A673 (cell line): ENCODE measurements around the gene ADAM8. TPM values are rescaled to one million over a fixed set of nuclear protein-coding genes. Genes with fewer than 3 reads are reported as not detected.

ENCODE experiments used
- BruUV-seq: library from RNA; stranded (reverse); fragments of 400-500 nt; replicated peaks from 2 replicates; lab custom pipeline; 2021; lab: Mats Ljungman, UMichigan
- CTCF ChIA-PET: fragments of 300-600 bp; sonication (Branson Sonifier 250); formaldehyde crosslinking; loops from one replicate; lab custom pipeline; 2022; ENCODE audit warnings: antibody characterized with exemption; lab: Charles Lee
- POLR2A ChIA-PET: fragments of 300-600 bp; sonication (Branson Sonifier 250); formaldehyde crosslinking; loops from one replicate; lab custom pipeline; 2022; ENCODE audit warnings: antibody characterized with exemption; ENCODE audit not compliant: low non-redundant PET; lab: Charles Lee
- DNase-seq: peaks from one replicate; pipeline ENCODE4 v3.0.0-alpha.2; 2015; ENCODE audit warnings: low spot score
- H3K27ac ChIP-seq: fragments of 200-600 bp; sonication (generic); 2 replicates; pipeline ENCODE4 v1.5.1; 2016; ENCODE audit warnings: mixed run types, low read depth, mild to moderate bottlenecking, mixed read lengths, antibody characterized with exemption, low read length; ENCODE audit not compliant: poor library complexity, severe bottlenecking
- H3K27me3 ChIP-seq: fragments of 200-600 bp; sonication (generic); replicated peaks from 2 replicates; pipeline ENCODE4 v1.6.1; 2017; ENCODE audit warnings: mixed run types, low read depth, mild to moderate bottlenecking, mixed read lengths, antibody characterized with exemption, low read length; ENCODE audit not compliant: insufficient read depth, poor library complexity
- H3K36me3 ChIP-seq: fragments of 200-600 bp; sonication (generic); 2 replicates; pipeline ENCODE4 v1.6.1; 2016; ENCODE audit warnings: mixed run types, mild to moderate bottlenecking, mixed read lengths, antibody characterized with exemption, low read length; ENCODE audit not compliant: insufficient read depth, poor library complexity, severe bottlenecking
- H3K4me1 ChIP-seq: fragments of 200-600 bp; sonication (generic); 2 replicates; pipeline ENCODE4 v1.6.1; 2017; ENCODE audit warnings: mixed run types, mild to moderate bottlenecking, mixed read lengths, antibody characterized with exemption, low read length; ENCODE audit not compliant: insufficient read depth, poor library complexity, severe bottlenecking
- H3K4me3 ChIP-seq: fragments of 200-600 bp; sonication (generic); 2 replicates; pipeline ENCODE4 v1.5.1; 2016; ENCODE audit warnings: low read depth, mixed run types, mild to moderate bottlenecking, mixed read lengths, low read length; ENCODE audit not compliant: poor library complexity, severe bottlenecking
- H3K9me3 ChIP-seq: fragments of 200-600 bp; sonication (generic); 2 replicates; pipeline ENCODE4 v1.6.1; 2016; ENCODE audit warnings: mixed run types, low read depth, mild to moderate bottlenecking, mixed read lengths, antibody characterized with exemption, low read length; ENCODE audit not compliant: poor library complexity, severe bottlenecking
- CTCF ChIP-seq: fragments of 300-800, 200-600 bp; sonication (generic); conservative IDR thresholded peaks from 2 replicates; pipeline ENCODE4 v1.5.1; 2017; ENCODE audit warnings: low read depth, mild to moderate bottlenecking, antibody characterized with exemption, low read length, moderate library complexity, mixed read lengths
- EZH2 ChIP-seq: fragments of 200-600 bp; sonication (generic); IDR thresholded peaks from 2 replicates; pipeline ENCODE4 v1.6.1; 2017; ENCODE audit warnings: borderline replicate concordance, low read depth, mild to moderate bottlenecking, mixed read lengths, antibody characterized with exemption, low read length; ENCODE audit not compliant: poor library complexity, severe bottlenecking
- intact Hi-C: fragments of 100-400 bp; cut with micrococcal nuclease; formaldehyde crosslinking; loops from one replicate; pipeline ENCODE4 v1.10.0; 2022; ENCODE audit not compliant: unreplicated experiment
- total RNA-seq: library from RNA; stranded (reverse); gene quantifications from 2 replicates; pipeline ENCODE4 v1.2.3, GENCODE V29; 2021

Gene ADAM8
- total RNA-seq, 1 experiment from 2014 or later: 1.2 TPM

- no peaks in the 10 kb centered on the region for H3K4me1 ChIP-seq
- POLR2A ChIA-PET: no interaction called here
- no peak for TF ChIP-seq EZH2
- no peak for TF ChIP-seq CTCF
- no TSS peak for BruUV-seq
- CTCF ChIA-PET: no interaction called here
- no peaks in the 10 kb centered on the region for H3K9me3 ChIP-seq
- no peak overlapping the region for H3K27ac ChIP-seq
- intact Hi-C loops: no loop called here
- DNase-seq: no peak
- peaks cover 45% of the 10 kb centered on the region for H3K27me3 ChIP-seq
- H3K4me3 ChIP-seq: no peak overlapping the region
- H3K36me3 ChIP-seq: no peaks in the 10 kb centered on the region
Observed at GRCh38 chr10:133215586-133215985, 61.1 kb downstream of the ADAM8 start.

- H3K27ac ChIP-seq: no peak overlapping the region
- peaks cover 44% of the 10 kb centered on the region for H3K27me3 ChIP-seq
- ChIA-PET POLR2A (no interaction called here), CTCF (no interaction called here)
- intact Hi-C loops: no loop called here
- H3K4me1 ChIP-seq: no peaks in the 10 kb centered on the region
- DNase-seq: no peak
- no peaks in the 10 kb centered on the region for H3K36me3 ChIP-seq
- BruUV-seq: no TSS peak
- H3K9me3 ChIP-seq: no peaks in the 10 kb centered on the region
- TF ChIP-seq EZH2: no peak
- TF ChIP-seq CTCF: no peak
- H3K4me3 ChIP-seq: no peak overlapping the region
Observed at GRCh38 chr10:133214468-133215410, 61.9 kb downstream of the ADAM8 start.

- Histone ChIP-seq H3K9me3 (no peaks in the 10 kb centered on the region), H3K27ac (no peak overlapping the region), H3K4me1 (no peaks in the 10 kb centered on the region), H3K36me3 (no peaks in the 10 kb centered on the region), H3K27me3 (peaks cover 36% of the 10 kb centered on the region), H3K4me3 (no peak overlapping the region)
- CTCF ChIA-PET: no interaction called here
- no TSS peak for BruUV-seq
- DNase-seq: no peak
- intact Hi-C loops: no loop called here
- POLR2A ChIA-PET: no interaction called here
- TF ChIP-seq CTCF: no peak
- TF ChIP-seq EZH2: no peak
Observed at GRCh38 chr10:133213641-133214467, 62.8 kb downstream of the ADAM8 start.
